ENCODE data around the gene EDC4. TPM values are rescaled to one million over a fixed set of nuclear protein-coding genes. Genes with fewer than 3 reads are reported as not detected.

EDC4 gene
- total and polyA plus RNA-seq, 12 donors, result 34.0 to 115 (median 58.7) TPM

GRCh38 chr16:67846320-67847063, 26.4 kb upstream of the EDC4 start, which contains the start of gene NUTF2:
Gene NUTF2 (plus strand): TSS chr16:67846933. CDS start chr16:67865131, 18,198 bp downstream.
- Histone ChIP-seq H3K4me1 (replicated peaks in 1 of 2) (peaks cover 34 to 52% of the 10 kb centered on the region in 2 donors), H3K9me3 (replicated peaks in 1 of 3) (no peaks in the 10 kb centered on the region), H3K27ac (peak within 1 kb of the TSS; percentile 29 to 95 (median 90)), H3K36me3 (replicated peaks in 1 of 2) (no peaks in the 10 kb centered on the region), H3K4me3 (peak within 1 kb of the TSS; percentile 60 to 85 (median 83)), H3K27me3 (no peaks in the 10 kb centered on the region)
- peak; percentile 94 to 98 (median 96) for DNase-seq
- intact Hi-C loops (cut with DNase I), result no loop called here
- TF ChIP-seq CTCF (IDR thresholded peaks at IDR 0.05) (no peak), POLR2A (IDR thresholded peaks at IDR 0.05) (peak in 1 of 2 donors; percentile 62)
- 0 to 1% (median 0%) methylated on average over 16 to 57 of the region's 57 CpGs for WGBS, 4 donors

- TF ChIP-seq CTCF (IDR thresholded peaks at IDR 0.05) (peak in 1 of 6 experiments; percentile 15), POLR2A (IDR thresholded peaks at IDR 0.05) (peak in 1 of 2 donors; percentile 39)
- Histone ChIP-seq H3K4me1 (replicated peaks in 1 of 2) (peaks cover 32 to 50% of the 10 kb centered on the region in 2 donors), H3K27ac (peak within 1 kb of the TSS; percentile 29 to 95 (median 90)), H3K9me3 (replicated peaks in 1 of 3) (no peaks in the 10 kb centered on the region), H3K36me3 (replicated peaks in 1 of 2) (no peaks in the 10 kb centered on the region), H3K4me3 (peak within 1 kb of the TSS; percentile 60 to 85 (median 83)), H3K27me3 (no peaks in the 10 kb centered on the region)
- intact Hi-C loops (cut with DNase I), result no loop called here
- 0 to 1% (median 0%) methylated on average over 9 to 61 of the region's 62 CpGs; no CpG with 5 or more reads in 1 of the 4 donors for WGBS, 4 donors
- peak in 6 of 7 donors; percentile 29 to 82 (median 70) for DNase-seq
These were observed 25.6 kb upstream of the EDC4 start, which contains the start of gene CENPT for GRCh38 chr16:67847064-67847861. Gene CENPT (minus strand): TSS chr16:67847693. CDS start chr16:67833859, 13,834 bp downstream.

- Histone ChIP-seq H3K27ac (peak overlapping the region in 1 of 5 donors; percentile 95), H3K27me3 (no peaks in the 10 kb centered on the region), H3K4me1 (replicated peaks in 1 of 2) (peaks cover 28 to 49% of the 10 kb centered on the region in 2 donors), H3K9me3 (replicated peaks in 1 of 3) (no peaks in the 10 kb centered on the region), H3K36me3 (replicated peaks in 1 of 2) (no peaks in the 10 kb centered on the region), H3K4me3 (peak overlapping the region in 2 of 4 donors; percentile 82 to 85)
- intact Hi-C loops (cut with DNase I), result no loop called here
- TF ChIP-seq POLR2A (IDR thresholded peaks at IDR 0.05) (no peak), CTCF (IDR thresholded peaks at IDR 0.05) (no peak)
- 71 to 81% (median 74%) methylated on average over 11 of the region's 11 CpGs for WGBS, 4 donors
- no peak for DNase-seq
These were observed 24.7 kb upstream of the EDC4 start for GRCh38 chr16:67848118-67848517.

- H3K27me3 ChIP-seq, result no peaks in the 10 kb centered on the region
- no peaks in the 10 kb centered on the region for H3K9me3 ChIP-seq (replicated peaks in 1 of 3)
- intact Hi-C loops (cut with DNase I), result no loop called here
- 94 to 98% (median 96%) methylated on average over 2 to 3 of the region's 3 CpGs for WGBS, 4 donors
- peaks cover 30 to 31% of the 10 kb centered on the region in 2 donors for H3K4me1 ChIP-seq (replicated peaks in 1 of 2)
- TF ChIP-seq POLR2A (IDR thresholded peaks at IDR 0.05), result no peak
- no peak for TF ChIP-seq CTCF (IDR thresholded peaks at IDR 0.05)
- H3K27ac ChIP-seq, result no peak overlapping the region
- DNase-seq, result no peak
- H3K4me3 ChIP-seq, result no peak overlapping the region
- no peaks in the 10 kb centered on the region for H3K36me3 ChIP-seq (replicated peaks in 1 of 2)
These were observed 19.2 kb upstream of the EDC4 start for GRCh38 chr16:67853670-67854069.

All from adrenal gland (tissue), 12 donors.